Liver (tissue), 9 donors: ENCODE measurements around the gene ARFGAP2. TPM values are rescaled to one million over a fixed set of nuclear protein-coding genes. Genes with fewer than 3 reads are reported as not detected.

Experiments
- DNase-seq: peaks from one replicate; pipeline ENCODE4 v3.0.0-alpha.2; 2017; ENCODE audit warnings: low spot score
- H3K27ac ChIP-seq, 2 donors: one replicate each; pipeline ENCODE4 v1.7.0; 2013; ENCODE audit warnings: inconsistent platforms in 2 of 2, low read length in 2 of 2, control low read depth in 1 of 2, low read depth in 1 of 2, mild to moderate bottlenecking in 1 of 2
- H3K27me3 ChIP-seq, 4 donors: one replicate each; pipeline versions ENCODE4 v1.6.1 to v1.7.0; 2013; ENCODE audit warnings: low read length in 3 of 4, inconsistent platforms in 1 of 4, mild to moderate bottlenecking in 1 of 4, moderate library complexity in 1 of 4; ENCODE audit not compliant: control insufficient read depth in 4 of 4, insufficient read depth in 4 of 4
- H3K36me3 ChIP-seq, 4 donors: one replicate each; pipeline versions ENCODE4 v1.6.1 to v1.7.0; 2013; ENCODE audit warnings: low read length in 3 of 4, mild to moderate bottlenecking in 3 of 4, low read depth in 1 of 4, moderate library complexity in 1 of 4; ENCODE audit not compliant: control insufficient read depth in 4 of 4, insufficient read depth in 3 of 4
- H3K4me1 ChIP-seq, 4 donors: one replicate each; pipeline versions ENCODE4 v1.6.1 to v1.7.0; 2013; ENCODE audit warnings: low read length in 3 of 4, mild to moderate bottlenecking in 3 of 4, moderate library complexity in 1 of 4; ENCODE audit not compliant: control insufficient read depth in 4 of 4, insufficient read depth in 4 of 4
- H3K4me3 ChIP-seq, 3 donors: one replicate each; pipeline versions ENCODE4 v1.6.1 to v1.7.0; 2013; ENCODE audit warnings: low read length in 3 of 3, control low read depth in 1 of 3, low read depth in 1 of 3, mild to moderate bottlenecking in 1 of 3
- H3K9ac ChIP-seq, 2 donors: one replicate each; pipeline ENCODE4 v1.7.0; 2013; ENCODE audit warnings: low read length in 2 of 2, mild to moderate bottlenecking in 2 of 2, moderate library complexity in 2 of 2, control low read depth in 1 of 2, low read depth in 1 of 2
- H3K9me3 ChIP-seq, 4 donors: one replicate each; pipeline versions ENCODE4 v1.6.1 to v1.7.0; 2013; ENCODE audit warnings: low read length in 3 of 4; ENCODE audit not compliant: control insufficient read depth in 4 of 4
- ATF3 ChIP-seq: IDR thresholded peaks from 2 replicates; pipeline ENCODE4 v1.6.1; 2016; ENCODE audit warnings: antibody characterized with exemption
- CTCF ChIP-seq: fragments of 150-350 bp; IDR thresholded peaks from 2 replicates; pipeline ENCODE4 v1.5.1; 2017; ENCODE audit warnings: improper control_type of control experiment, low read depth, low read length; ENCODE audit not compliant: missing input control
- EGR1 ChIP-seq, 2 donors: IDR thresholded peaks; 2 replicates each; pipeline ENCODE4 v1.6.1; 2016 to 2018; ENCODE audit warnings: antibody characterized with exemption in 2 of 2, low read depth in 2 of 2
- FOXA1 ChIP-seq: IDR thresholded peaks from 2 replicates; pipeline ENCODE4 v1.6.1; 2016; ENCODE audit warnings: antibody characterized with exemption
- FOXA2 ChIP-seq: IDR thresholded peaks from 2 replicates; pipeline ENCODE4 v1.6.1; 2016; ENCODE audit warnings: antibody characterized with exemption
- GABPA ChIP-seq, 2 donors: IDR thresholded peaks in 1 of 2; conservative IDR thresholded peaks in 1 of 2; 2 replicates each; pipeline ENCODE4 v1.6.1; 2016; ENCODE audit warnings: antibody characterized with exemption in 2 of 2, mild to moderate bottlenecking in 1 of 2, moderate library complexity in 1 of 2
- HNF4A ChIP-seq, 2 donors: conservative IDR thresholded peaks; 2 replicates each; pipeline ENCODE4 v1.6.1; 2016; ENCODE audit warnings: antibody characterized with exemption in 2 of 2, mild to moderate bottlenecking in 2 of 2
- HNF4G ChIP-seq: IDR thresholded peaks from 2 replicates; pipeline ENCODE4 v1.6.1; 2016; ENCODE audit warnings: antibody characterized with exemption
- JUND ChIP-seq, 2 donors: IDR thresholded peaks; 2 replicates each; pipeline ENCODE4 v1.6.1; 2016; ENCODE audit warnings: antibody characterized with exemption in 2 of 2
- MAX ChIP-seq: IDR thresholded peaks from 2 replicates; pipeline ENCODE4 v1.6.1; 2016; ENCODE audit warnings: antibody characterized with exemption
- NR2F2 ChIP-seq: IDR thresholded peaks from 2 replicates; pipeline ENCODE4 v1.6.1; 2016; ENCODE audit warnings: antibody characterized with exemption
- RAD21 ChIP-seq, 2 donors: IDR thresholded peaks; 2 replicates each; pipeline ENCODE4 v1.6.1; 2016; ENCODE audit warnings: antibody characterized with exemption in 2 of 2, mild to moderate bottlenecking in 2 of 2
- REST ChIP-seq: IDR thresholded peaks from 2 replicates; pipeline ENCODE4 v1.6.1; 2016; ENCODE audit warnings: antibody characterized with exemption, mild to moderate bottlenecking
- RXRA ChIP-seq, 2 donors: IDR thresholded peaks; 2 replicates each; pipeline ENCODE4 v1.6.1; 2017 to 2018; ENCODE audit warnings: antibody characterized with exemption in 2 of 2, mild to moderate bottlenecking in 1 of 2
- SP1 ChIP-seq: IDR thresholded peaks from 2 replicates; pipeline ENCODE4 v1.6.1; 2018; ENCODE audit warnings: antibody characterized with exemption, mild to moderate bottlenecking
- TAF1 ChIP-seq: conservative IDR thresholded peaks from 2 replicates; pipeline ENCODE4 v1.6.1; 2016; ENCODE audit warnings: antibody characterized with exemption, mild to moderate bottlenecking
- YY1 ChIP-seq: IDR thresholded peaks from 2 replicates; pipeline ENCODE4 v1.6.1; 2016; ENCODE audit warnings: antibody characterized with exemption, mild to moderate bottlenecking
- ZBTB33 ChIP-seq: IDR thresholded peaks from 2 replicates; pipeline ENCODE4 v1.6.1; 2016; ENCODE audit warnings: antibody characterized with exemption
- WGBS: extraction: QIAGEN DNeasy Blood & Tissue Kit; methylation state at CpG from one replicate; pipeline ENCODE4 v1.1.7; 2013; 5-methylcytosine and 5-hydroxymethylcytosine counted together
- polyA plus RNA-seq, 2 donors: library from polyadenylated mRNA; stranded (reverse) in 1 of 2; unstranded in 1 of 2; fragments of 200-250 nt in 1 of 2; fragments of >200 nt in 1 of 2; fragmentation: Nextera tagmentation in 1 of 2; extraction: Ambion mirVana in 1 of 2; gene quantifications; one replicate each; pipeline versions ENCODE4 v1.2.1 to v1.2.3, GENCODE V29; 2013 to 2015
- total RNA-seq, 2 donors: library from RNA; depleted of rRNA; stranded (reverse); fragments of >200 nt; gene quantifications; one replicate each; pipeline ENCODE4 v1.2.3, GENCODE V29; 2014
- donor health status: healthy.
- donor health status: healthy.
- donor health status: healthy.
- donor health status: healthy.
- donor health status: healthy.

ARFGAP2 gene
- total and polyA plus RNA-seq, 4 donors: 37.3 to 163 (median 53.0) TPM

- 86% methylated on average over 1 of the region's 1 CpG for WGBS
- Histone ChIP-seq H3K4me1 (peaks cover 0 to 6% (median 0%) of the 10 kb centered on the region in 4 donors), H3K36me3 (no peaks in the 10 kb centered on the region), H3K9me3 (no peaks in the 10 kb centered on the region), H3K9ac (no peak overlapping the region), H3K27me3 (no peaks in the 10 kb centered on the region), H3K27ac (no peak overlapping the region), H3K4me3 (no peak overlapping the region)
- DNase-seq: no peak
- no peak for TF ChIP-seq TAF1
- TF ChIP-seq EGR1 (IDR thresholded peaks at IDR 0.05; ENCODE audit: low read depth in 2 of 2): no peak
- no peak for TF ChIP-seq HNF4A (conservative IDR thresholded peaks at IDR 0.05)
- TF ChIP-seq REST: no peak
- TF ChIP-seq RAD21 (IDR thresholded peaks at IDR 0.05): no peak
- TF ChIP-seq SP1: no peak
- TF ChIP-seq ATF3: no peak
- no peak for TF ChIP-seq ZBTB33
- no peak for TF ChIP-seq FOXA2
- TF ChIP-seq YY1: no peak
- no peak for TF ChIP-seq HNF4G
- no peak for TF ChIP-seq RXRA (IDR thresholded peaks at IDR 0.05)
- no peak for TF ChIP-seq CTCF
- TF ChIP-seq NR2F2: no peak
- TF ChIP-seq MAX: no peak
- TF ChIP-seq FOXA1: no peak
- no peak for TF ChIP-seq JUND (IDR thresholded peaks at IDR 0.05)
- no peak for TF ChIP-seq GABPA (IDR thresholded peaks at IDR 0.05 in 1 of 2, conservative IDR thresholded peaks at IDR 0.05 in 1 of 2)
Measured at GRCh38 chr11:47124675-47125074, 52.0 kb downstream of the ARFGAP2 start.
